Hematopoietic multipotent progenitor cell treated with erythropoietin and hydrocortisone succinate and interleukin-3 and kit ligand, for 8 days (in vitro differentiated cells): ENCODE data around the gene CACNA2D1.

ENCODE experiments used
- DNase-seq: peaks from one replicate; pipeline ENCODE4 v3.0.0-alpha.2; 2015

CACNA2D1 gene

GRCh38 chr7:81929386-81929785 lies 514.2 kb downstream of the CACNA2D1 start:
- DNase-seq, result no peak

GRCh38 chr7:81926154-81926553 lies 517.4 kb downstream of the CACNA2D1 start:
- no peak for DNase-seq

- DNase-seq, result no peak
Measured at GRCh38 chr7:81925530-81925929, 518.0 kb downstream of the CACNA2D1 start.

DNA sequence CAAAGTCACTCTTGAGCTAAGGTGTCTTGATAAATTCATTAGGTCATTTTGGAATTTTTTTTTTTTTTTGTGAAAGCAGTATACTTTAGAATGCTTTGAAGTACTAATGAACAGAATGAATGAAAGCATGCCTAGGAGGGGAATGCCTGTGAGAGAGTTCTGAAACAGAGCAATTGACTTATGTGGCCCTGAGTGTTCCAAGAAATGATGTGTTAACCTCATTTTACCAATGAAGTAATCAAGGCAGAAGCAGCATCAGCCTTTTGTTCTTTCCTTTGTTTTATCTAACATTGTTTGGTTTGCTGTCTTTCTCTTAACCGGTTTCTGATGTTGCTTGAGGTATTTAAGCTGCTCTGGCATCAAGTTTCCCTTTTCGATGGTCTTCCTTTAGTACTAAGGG lies 519.1 kb downstream of the CACNA2D1 start:
- no peak for DNase-seq

GRCh38 chr7:81919494-81919893 lies 524.1 kb downstream of the CACNA2D1 start:
- DNase-seq, result no peak

DNA sequence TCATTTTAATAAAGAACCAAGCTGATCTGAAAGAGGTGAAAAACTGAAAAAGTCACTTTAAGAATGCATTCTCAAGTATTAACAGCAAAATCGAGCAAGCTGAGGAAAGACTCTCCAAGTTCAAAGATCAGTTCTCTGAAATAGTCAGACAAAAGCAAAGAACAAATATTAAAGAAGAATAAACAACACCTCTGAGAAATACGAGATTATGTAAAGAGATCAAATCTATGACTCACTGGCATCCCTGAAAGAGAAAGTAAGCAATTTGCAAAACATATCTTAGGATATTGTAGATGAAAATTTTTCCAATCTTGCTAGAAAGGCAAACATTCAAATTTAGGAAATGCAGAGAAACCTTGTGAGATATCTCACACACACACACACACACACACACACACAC lies 535.4 kb downstream of the CACNA2D1 start:
- no peak for DNase-seq

GRCh38 chr7:81903115-81903514 lies 540.5 kb downstream of the CACNA2D1 start:
- no peak for DNase-seq

DNA sequence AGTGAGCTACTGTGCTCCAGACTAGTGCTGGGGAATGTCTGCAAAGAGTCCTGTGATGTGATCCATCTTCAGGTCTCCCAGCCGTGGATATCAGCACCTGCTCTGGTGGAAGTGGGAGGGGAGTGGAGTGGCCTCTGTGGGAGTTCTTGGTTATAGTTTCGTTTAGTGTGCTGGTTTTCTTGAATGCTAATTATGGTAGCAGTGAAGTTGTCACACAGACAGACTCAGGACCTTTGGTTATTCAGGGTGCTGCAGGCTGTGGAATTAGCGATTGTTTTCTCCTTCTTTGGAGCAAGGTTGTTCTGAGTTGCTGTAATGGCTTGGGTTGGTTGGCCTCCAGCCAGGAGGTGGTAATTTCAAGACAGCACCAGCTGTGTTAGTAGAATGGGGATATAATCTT lies 541.0 kb downstream of the CACNA2D1 start:
- DNase-seq, result no peak
